NB4 (cell line): ENCODE data around the gene CLMN.

Source experiments
- DNase-seq: peaks from one replicate; pipeline ENCODE4 v3.0.0; 2010; ENCODE audit warnings: low read depth
- H3K4me3 ChIP-seq: one replicate; pipeline ENCODE4 v1.5.1; 2011; ENCODE audit warnings: mild to moderate bottlenecking, low read depth, low read length, moderate library complexity
- CTCF ChIP-seq: IDR thresholded peaks from one replicate; pipeline ENCODE4 v1.5.1; 2012; ENCODE audit warnings: low read depth, low read length
- MYC ChIP-seq: IDR thresholded peaks from 2 replicates; pipeline ENCODE4 v1.6.1; 2011; ENCODE audit warnings: low read depth, low read length
- POLR2A ChIP-seq: IDR thresholded peaks from 2 replicates; pipeline ENCODE4 v1.6.1; 2011; ENCODE audit warnings: mild to moderate bottlenecking; ENCODE audit not compliant: insufficient read length; ENCODE audit errors: extremely low read depth
- TF ChIP-seq, protein P1 (sequence below): IDR thresholded peaks from 2 replicates; pipeline ENCODE4 v1.6.1; 2011; ENCODE audit warnings: low read depth, low read length

The CLMN gene, protein sequence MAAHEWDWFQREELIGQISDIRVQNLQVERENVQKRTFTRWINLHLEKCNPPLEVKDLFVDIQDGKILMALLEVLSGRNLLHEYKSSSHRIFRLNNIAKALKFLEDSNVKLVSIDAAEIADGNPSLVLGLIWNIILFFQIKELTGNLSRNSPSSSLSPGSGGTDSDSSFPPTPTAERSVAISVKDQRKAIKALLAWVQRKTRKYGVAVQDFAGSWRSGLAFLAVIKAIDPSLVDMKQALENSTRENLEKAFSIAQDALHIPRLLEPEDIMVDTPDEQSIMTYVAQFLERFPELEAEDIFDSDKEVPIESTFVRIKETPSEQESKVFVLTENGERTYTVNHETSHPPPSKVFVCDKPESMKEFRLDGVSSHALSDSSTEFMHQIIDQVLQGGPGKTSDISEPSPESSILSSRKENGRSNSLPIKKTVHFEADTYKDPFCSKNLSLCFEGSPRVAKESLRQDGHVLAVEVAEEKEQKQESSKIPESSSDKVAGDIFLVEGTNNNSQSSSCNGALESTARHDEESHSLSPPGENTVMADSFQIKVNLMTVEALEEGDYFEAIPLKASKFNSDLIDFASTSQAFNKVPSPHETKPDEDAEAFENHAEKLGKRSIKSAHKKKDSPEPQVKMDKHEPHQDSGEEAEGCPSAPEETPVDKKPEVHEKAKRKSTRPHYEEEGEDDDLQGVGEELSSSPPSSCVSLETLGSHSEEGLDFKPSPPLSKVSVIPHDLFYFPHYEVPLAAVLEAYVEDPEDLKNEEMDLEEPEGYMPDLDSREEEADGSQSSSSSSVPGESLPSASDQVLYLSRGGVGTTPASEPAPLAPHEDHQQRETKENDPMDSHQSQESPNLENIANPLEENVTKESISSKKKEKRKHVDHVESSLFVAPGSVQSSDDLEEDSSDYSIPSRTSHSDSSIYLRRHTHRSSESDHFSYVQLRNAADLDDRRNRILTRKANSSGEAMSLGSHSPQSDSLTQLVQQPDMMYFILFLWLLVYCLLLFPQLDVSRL

GRCh38 chr14:95319312-95320077 is at the start of gene CLMN:
TSS of gene CLMN (minus strand) at chr14:95319908. CDS start at chr14:95319792, 116 bp downstream.
- peak; percentile 58 for DNase-seq
- no peak for TF ChIP-seq CTCF
- no peak for TF ChIP-seq MYC
- TF ChIP-seq, protein P1, sequence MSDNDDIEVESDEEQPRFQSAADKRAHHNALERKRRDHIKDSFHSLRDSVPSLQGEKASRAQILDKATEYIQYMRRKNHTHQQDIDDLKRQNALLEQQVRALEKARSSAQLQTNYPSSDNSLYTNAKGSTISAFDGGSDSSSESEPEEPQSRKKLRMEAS = no peak
- TF ChIP-seq POLR2A = no peak
- peak within 1 kb of the TSS; percentile 7 for H3K4me3 ChIP-seq

GRCh38 chr14:95365401-95365800 is 45.7 kb upstream of the CLMN start:
- no peak for DNase-seq
- TF ChIP-seq POLR2A (no peak), MYC (no peak), CTCF (no peak)
- TF ChIP-seq, protein P1 = no peak
- no peak overlapping the region for H3K4me3 ChIP-seq

DNA sequence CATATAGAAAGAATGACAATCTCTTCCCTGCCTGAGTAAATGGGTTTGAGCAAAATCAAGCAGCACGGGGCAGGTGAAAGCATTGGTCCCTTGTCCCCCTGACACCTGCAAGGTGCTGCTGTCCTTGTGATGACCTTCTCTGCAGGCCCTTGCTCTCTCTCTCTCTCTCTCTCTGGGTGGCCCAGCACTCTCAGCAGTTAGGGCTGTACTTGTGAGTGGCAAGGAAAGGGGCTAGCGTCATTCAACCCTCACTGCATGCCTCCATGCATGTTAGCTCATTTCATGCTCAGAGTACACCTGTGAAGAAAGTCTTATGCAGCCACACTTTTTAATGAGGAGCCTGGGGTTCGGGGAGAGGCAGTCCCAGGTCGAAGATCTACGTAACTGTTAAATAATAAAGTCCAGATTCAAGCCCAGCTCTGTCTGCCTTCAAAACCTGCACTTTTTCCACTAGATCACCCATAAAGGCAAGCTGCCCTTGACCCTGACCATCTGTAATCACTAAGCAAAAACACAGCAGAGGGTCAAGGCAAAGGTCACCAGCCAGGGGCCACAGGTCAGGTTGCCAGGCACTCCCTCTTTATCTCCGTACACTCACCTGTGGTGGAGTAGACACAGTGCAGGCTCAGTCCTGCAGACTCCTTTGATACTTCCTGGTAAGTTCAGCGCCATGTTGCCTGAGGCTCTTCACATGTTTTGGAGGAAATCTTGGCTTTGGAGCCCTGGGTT is 44.9 kb upstream of the CLMN start:
- no peak overlapping the region for H3K4me3 ChIP-seq
- TF ChIP-seq MYC (no peak), POLR2A (no peak), CTCF (no peak)
- TF ChIP-seq, protein P1 = no peak
- DNase-seq = no peak

DNA sequence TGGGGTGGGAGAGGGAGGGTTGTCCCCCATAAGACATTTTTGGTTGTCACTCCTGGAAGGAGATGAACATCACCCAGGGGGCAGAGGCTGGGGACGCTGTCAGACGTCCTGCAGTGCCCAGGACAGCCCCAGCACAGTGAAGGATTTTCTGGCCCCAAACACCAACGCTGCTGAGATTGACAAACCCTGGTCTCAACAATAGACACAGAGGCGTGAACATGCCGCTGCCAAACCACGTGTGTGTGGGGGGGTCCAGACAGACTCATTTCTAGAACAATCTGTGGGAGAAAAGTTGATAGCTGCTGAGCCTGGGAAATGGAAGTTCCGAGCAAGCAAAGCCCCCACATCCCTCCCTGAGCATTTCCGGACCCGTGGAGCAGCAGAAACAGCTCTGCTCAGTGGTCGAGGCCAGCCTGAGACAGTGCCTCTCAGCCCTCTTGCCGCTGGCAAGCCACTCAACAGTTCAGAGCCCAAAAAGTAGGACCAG is 43.8 kb upstream of the CLMN start:
- H3K4me3 ChIP-seq = no peak overlapping the region
- no peak for TF ChIP-seq MYC
- TF ChIP-seq, protein P1 = no peak
- TF ChIP-seq POLR2A = no peak
- no peak for TF ChIP-seq CTCF
- DNase-seq = no peak

DNA sequence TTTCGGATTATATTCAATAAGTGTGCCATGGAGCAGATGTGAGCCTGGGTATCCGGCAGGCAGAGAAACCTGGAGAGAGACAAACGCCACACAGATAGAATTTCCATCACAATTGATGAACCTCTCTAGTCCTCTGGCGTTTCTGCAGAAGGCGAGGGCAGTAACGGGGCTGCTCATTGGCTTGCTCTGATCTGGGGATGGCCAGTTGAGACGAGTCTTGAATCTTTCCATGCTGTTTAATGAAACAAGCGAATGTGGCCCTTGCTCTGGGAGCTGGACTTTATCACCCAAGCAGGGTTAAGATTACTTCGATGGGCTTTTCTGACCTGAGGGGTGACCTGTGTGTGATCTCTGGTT is 42.4 kb upstream of the CLMN start:
- TF ChIP-seq POLR2A (no peak), CTCF (no peak), MYC (no peak)
- TF ChIP-seq, protein P1 = no peak
- H3K4me3 ChIP-seq = no peak overlapping the region
- no peak for DNase-seq
